NCI-H2029 (cell line): ENCODE results near the gene PDLIM5.
"Not testable (repeated sequence)": the region's sequence is repeated elsewhere in the genome, so short reads cannot be mapped to it uniquely, and the experiment has no call there.

ENCODE experiments used
- DNase-seq: peaks from one replicate; lab custom pipeline; 2025; lab: John Stamatoyannopoulos, UW

The PDLIM5 gene

GRCh38 chr4:94650690-94651089 lies 198.9 kb downstream of the PDLIM5 start:
- no peak for DNase-seq

- no peak for DNase-seq
These were observed 201.4 kb downstream of the PDLIM5 start for GRCh38 chr4:94653095-94653649.

GRCh38 chr4:94653984-94654609 lies 202.4 kb downstream of the PDLIM5 start:
- DNase-seq: no peak

GRCh38 chr4:94654714-94655113 lies 203.0 kb downstream of the PDLIM5 start:
- DNase-seq: no peak

GRCh38 chr4:94660614-94661013 lies 208.9 kb downstream of the PDLIM5 start:
- no peak for DNase-seq

- DNase-seq: not testable (repeated sequence)
These were observed 213.3 kb downstream of the PDLIM5 start for GRCh38 chr4:94665021-94665420.

GRCh38 chr4:94665500-94666404 lies 214.0 kb downstream of the PDLIM5 start:
- no peak for DNase-seq

GRCh38 chr4:94668724-94669123 lies 217.0 kb downstream of the PDLIM5 start:
- no peak for DNase-seq

- peak; percentile 49 for DNase-seq
These were observed 218.2 kb downstream of the PDLIM5 start for GRCh38 chr4:94669672-94670664.

GRCh38 chr4:94671113-94671512 lies 219.4 kb downstream of the PDLIM5 start:
- DNase-seq: no peak

GRCh38 chr4:94673961-94674360 lies 222.2 kb downstream of the PDLIM5 start:
- DNase-seq: no peak

GRCh38 chr4:94676970-94677369 lies 225.2 kb downstream of the PDLIM5 start:
- DNase-seq: no peak

GRCh38 chr4:94678896-94679295 lies 227.2 kb downstream of the PDLIM5 start:
- DNase-seq: no peak

GRCh38 chr4:94680176-94680862 lies 228.6 kb downstream of the PDLIM5 start:
- no peak for DNase-seq

- no peak for DNase-seq
These were observed 234.3 kb downstream of the PDLIM5 start for GRCh38 chr4:94686086-94686485.

- no peak for DNase-seq
These were observed 237.6 kb downstream of the PDLIM5 start for GRCh38 chr4:94689155-94689860.

GRCh38 chr4:94690851-94691254 lies 239.1 kb downstream of the PDLIM5 start:
- DNase-seq: no peak

- DNase-seq: no peak
These were observed 239.8 kb downstream of the PDLIM5 start for GRCh38 chr4:94691552-94691951.

- no peak for DNase-seq
These were observed 243.6 kb downstream of the PDLIM5 start for GRCh38 chr4:94695384-94695783.

GRCh38 chr4:94698187-94698586 lies 246.4 kb downstream of the PDLIM5 start:
- no peak for DNase-seq

- DNase-seq: no peak
These were observed 248.6 kb downstream of the PDLIM5 start for GRCh38 chr4:94700298-94700697.
